AML-193 (cell line): ENCODE data around the gene CDC42BPG.
A peak's percentile ranks its signal among the peaks of the same experiment; 100 is the strongest.

Experiments
- DNase-seq, 2 experiments: peaks; one replicate each; lab custom pipeline; 2025; lab: John Stamatoyannopoulos, UW

CDC42BPG gene

DNA sequence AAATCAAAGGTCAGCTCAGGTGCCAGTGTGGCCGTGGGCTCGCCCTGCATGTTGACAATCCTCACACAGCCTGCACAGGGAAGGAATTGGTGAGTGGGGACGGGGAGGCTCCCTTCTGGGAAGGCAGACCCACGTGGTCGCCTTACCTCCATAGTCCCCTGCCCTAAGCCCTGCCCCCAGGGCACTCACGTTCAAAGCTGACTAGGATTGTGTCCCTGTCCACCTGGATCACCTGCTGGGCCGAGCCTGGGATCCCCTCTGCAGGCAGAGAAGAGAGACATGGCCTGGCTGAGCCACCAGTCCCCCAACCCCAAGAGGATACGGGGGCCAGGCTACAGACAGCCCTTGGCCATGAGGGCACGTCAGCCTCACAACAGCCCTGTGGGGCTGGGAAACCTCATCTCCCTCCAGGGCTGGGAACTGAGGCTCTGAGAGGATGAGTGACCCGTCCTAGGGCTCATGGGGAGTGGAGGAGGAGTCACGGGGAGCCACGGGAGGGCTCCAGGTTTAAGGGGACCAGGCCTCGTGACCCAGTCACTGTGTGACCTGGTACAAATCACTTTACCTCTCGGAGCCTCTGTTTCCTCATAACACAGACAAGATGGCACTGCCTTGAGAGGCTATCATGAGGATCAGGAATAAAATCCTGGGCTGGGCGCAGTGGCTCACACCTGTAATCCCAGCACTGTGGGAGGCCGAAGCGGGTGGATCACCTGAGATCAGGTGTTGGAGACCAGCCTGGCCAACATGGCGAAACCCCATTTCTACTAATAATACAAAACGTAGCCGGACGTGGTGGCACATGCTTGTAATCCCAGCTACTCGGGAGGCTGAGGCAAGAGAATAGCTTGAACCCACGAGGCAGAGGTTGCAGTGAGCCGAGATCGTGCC lies 54.0 kb downstream of the CDC42BPG start:
- no peak for DNase-seq

DNA sequence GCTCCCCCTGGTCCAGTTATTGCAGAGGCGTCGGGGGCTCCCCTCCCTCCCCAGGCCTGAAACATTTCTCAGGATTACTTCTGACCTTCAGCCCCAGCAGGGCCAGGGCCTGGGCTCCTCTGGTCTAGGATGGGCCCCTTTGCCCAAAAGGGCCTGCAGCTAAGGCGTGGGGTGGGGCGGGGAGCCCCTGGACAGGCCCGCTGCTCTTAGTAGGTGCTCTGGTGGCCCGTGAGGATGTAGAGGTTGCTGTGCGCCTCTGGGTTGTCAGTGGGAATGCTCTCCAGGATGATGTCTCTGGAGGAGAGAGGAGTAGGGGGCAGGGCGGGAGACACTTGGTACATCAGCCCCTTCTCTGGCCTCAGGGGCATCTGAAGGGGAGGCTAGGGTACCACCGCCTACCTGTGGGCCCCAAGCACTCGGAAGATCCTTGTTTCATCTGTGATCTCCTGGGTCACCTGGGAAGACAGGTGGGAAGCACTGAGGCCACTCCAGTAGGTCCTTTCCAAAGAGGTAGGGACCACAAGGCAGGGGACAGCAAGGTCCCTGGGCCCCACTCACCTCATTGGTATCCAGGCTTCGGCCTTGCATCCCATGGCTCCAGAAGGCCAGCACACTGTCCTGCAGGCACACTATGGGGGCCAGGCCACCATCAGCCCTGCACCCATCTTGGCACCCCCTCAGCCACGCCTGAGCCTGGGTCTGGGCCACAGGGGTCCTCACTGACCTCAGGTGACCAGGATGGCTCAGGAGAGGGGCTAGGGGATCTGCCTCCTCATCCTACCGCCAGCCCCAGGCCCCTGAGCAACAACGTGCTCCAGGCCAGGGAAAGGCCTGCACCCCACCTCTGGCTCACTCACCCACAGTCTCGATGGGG lies 54.9 kb downstream of the CDC42BPG start:
- no peak for DNase-seq

DNA sequence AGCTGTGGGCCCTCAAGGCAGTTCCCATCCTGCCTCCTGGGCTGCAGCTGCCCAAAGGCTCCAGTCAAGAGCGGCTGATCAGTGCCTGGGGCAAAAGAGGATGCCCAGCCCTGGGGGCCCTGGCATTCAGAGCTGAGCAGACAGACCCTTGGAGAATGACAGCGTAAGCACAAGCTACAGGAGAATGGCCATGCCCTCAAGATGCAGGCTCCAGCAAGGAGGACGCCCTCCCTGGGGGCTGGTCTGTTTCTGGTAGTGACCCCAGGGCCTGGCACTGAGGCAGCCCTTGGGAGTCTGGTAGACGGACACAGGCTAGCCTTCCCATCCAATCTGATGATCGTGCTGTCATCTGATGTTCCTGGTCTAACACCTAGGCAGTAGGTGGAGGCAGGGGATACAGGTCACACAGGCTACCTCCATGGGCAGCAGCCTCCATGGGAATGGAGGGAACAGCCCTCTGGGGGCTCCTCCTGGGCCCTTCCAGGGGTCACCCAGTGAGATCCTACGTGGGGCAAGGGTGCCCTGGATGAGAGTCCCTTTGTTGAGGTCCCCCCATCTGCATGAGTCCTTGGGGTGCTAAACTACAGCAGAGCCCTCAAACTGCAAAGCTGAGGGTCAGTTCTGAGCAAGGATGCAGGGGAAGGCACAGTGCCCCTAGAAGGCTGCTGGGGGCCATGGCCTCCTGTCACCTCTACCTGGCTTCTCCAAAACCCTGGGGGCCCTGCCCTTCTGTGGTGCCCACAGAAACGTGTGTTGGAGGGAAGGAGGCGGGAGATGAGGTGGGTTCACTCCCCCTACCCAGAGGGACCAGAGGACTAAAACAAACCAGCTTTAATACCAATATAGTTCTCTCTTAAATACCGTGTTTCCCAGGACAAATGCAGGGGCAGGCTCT lies 55.9 kb downstream of the CDC42BPG start:
- no peak for DNase-seq

DNA sequence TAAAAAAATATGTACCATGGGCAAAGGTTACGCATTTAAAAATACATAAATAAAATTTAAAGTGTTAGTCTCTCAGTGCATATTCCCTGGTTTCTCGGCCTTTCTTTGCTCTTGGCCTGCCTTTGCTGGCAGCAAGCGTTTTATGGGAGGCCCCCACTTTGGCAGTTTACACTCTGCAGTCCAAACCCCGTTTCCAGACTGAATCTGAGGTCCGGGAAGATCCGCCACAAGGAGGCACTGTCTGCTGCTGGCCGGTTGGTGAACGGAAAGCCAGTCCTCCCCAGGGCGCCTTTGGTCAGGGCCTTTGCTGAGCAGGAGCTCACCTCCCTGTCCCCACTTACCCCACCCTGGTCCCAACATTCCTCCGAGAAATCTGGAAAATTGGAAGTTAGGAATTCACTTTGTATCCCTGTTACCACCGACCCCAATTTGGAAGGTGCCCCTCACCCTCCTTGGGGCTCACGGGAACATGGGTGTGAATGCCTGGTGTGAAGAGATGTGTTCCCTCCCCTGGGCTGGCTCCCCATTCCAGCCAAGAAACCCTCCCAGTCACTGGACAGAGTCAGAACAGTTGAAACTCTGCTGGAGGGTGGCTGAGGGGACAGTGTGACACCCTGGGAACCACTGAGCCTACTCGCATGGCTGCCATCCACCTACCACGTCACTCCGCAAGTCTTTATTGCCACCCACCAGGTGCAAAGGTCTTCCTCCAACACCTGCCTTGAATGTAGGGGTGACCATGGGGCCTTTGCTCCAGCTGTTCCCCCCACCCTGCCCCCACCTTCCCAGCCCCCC lies 56.7 kb downstream of the CDC42BPG start:
- DNase-seq: peak; percentile 51 to 53

DNA sequence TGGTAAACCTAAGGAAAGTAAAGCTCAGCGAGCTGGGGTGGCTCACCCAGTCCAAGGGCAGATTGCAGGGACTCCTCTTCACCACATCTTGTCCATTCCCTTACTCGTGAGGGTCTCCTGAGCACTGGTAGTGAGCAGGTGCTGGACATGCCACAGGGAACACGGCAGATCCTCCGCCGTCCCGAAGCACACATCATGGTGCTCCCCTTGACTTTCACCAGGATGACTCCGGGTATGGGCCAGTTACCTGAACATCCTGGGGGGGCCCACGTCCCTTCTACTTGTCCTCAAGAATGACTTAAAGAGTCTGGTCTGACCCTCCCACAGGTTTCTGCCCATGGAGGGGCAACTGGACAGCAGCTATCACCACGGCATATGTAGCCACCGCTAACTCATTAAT lies 58.1 kb downstream of the CDC42BPG start:
- no peak for DNase-seq

DNA sequence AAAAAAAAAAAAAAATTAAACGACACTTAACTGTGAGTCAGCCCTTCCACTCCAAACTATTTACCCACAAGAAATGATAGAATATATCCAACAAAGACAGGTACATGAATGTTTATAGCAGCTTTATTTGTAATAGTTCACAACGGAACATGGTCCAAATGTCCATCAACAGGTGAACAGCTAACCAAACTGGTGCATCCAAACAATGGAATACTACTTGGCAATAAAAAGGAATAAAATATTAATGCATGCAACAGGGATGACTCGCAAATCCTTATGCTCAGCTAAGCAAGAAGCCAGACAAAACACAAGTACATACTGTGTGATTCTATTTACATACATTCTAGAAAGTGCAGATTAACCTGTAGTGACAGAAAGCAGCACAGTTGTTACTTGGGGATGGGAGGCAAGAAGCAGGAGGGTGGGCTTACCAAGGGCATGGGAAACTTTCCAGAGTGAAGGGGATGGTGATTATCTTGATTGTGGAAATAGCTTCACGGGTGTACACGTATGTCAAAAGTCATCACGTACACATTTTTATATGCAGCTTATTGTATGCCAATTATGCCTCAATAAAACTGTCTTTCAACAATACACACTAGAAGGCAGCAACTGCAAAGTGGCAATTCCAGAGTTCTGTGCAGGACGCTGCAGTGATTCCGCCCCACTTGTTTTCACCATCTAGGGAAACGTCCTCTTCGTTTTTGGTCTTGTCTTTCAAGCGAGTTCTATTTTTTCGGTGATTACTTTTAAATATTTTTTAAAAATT lies 59.5 kb downstream of the CDC42BPG start:
- no peak for DNase-seq

DNA sequence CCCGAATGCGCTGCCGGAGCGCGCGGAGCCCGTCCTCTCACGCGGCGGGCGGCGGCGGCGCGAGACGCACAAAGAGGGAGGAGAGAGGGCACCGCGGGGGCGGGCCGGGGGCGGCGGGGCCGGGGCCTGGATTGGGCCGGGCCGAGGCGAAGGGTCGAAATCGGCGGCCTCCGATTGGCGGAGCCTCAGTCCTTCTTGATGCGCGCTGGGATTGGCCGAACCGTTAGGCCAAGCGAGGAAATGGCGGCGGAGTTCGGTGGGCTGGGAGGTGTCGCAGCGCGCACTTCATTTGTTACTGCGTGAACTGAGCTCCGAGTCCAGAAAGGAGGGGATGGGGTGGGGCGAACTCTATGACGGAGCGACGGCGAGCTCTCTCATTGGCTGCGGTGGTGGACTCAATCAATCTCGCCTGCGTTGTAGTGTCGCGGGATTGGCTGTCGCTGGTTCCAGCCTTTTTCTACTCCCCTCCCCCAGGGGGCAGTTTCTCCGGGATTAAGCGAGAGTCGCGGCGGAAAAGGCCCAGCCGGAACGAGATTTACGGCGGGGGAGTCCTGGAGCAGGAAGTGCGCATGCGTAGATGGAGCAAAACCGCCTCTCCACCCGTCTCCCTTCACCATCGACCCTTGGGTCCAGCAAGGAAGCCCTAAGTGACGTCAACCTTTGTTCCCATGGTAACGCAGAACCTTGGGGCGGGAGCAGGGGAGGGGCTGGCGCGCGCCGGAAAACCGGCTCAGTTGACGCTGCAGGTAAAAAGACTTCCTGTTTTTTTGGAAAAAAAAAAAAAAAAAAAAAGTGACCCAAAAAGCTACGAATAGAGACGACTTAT lies 65.8 kb downstream of the CDC42BPG start, which contains the start of gene SF1:
Gene SF1 (minus strand): TSS at position 70 of the 826 bp plus-strand sequence. CDS start 150 bp downstream, outside the sequence.
- DNase-seq: peak; percentile 99

DNA sequence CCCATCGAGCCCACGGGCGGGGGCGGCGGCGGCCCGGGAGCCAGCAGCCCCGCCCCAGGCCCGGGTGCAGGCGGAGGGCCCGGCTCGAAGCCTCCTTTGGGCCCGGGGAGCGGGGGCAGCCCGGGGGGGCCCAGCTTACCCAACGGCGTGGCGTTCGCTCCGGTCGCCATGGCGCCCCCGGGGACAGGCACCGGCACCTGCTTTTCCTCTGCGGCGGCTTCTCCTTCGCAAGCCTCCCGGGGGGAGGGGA lies 66.3 kb downstream of the CDC42BPG start:
- DNase-seq: no peak

DNA sequence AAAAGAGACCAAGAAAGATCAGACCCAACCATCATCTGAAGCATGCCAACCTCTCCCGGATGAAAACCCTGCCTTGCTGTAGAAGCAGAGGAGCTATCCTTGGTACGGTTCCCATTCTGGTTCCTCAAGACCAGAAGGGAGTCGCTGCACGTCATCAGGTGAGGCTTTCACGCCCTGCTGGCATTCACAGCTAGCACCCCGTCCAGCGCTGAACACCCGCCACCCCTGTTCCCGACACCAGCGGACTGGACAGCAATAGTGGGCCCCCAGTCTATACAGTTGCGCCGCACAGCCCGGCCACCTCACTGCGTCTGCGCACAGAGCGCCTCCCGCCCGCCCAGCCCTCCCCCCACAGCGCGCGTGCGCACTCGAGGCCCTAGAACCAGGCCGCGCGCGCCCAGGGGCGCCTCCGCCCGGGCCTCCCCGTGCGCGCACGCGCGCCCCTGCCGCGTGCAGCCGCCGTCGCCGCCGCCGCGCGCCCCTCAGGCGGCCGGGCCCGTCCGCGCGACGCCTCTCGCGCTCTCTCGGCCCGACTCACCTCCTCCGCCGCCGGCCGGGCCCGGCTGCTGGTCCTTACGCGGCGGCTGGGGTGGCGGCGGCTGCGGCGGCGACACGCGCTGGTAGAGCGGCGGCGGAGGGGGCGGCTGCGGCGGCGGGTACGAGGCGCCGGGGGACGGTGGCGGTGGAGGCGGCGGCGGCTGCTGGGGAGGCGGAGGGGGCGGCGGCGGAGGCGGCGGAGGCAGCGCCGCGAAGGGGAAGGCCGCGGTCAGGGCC lies 66.8 kb downstream of the CDC42BPG start:
- peak; percentile 35 to 60 for DNase-seq

DNA sequence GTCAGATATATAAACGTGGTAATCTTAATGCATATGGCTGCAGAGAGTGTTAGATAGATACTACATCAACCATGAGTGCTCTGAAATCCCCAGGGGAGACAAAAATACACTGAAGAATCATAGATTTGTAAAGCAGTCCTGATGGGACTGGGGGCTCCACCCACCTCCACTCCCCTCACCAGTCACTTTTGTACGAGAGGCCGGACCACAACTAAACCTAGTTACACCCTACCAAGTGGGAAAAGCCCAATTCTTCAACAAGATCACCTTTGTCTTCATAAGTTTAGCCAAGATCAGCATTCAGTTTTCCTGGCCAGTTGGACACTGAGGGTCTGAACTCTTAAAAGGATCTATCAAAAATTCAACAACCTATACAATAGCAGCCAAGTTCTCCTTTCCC lies 67.6 kb downstream of the CDC42BPG start:
- DNase-seq: no peak

DNA sequence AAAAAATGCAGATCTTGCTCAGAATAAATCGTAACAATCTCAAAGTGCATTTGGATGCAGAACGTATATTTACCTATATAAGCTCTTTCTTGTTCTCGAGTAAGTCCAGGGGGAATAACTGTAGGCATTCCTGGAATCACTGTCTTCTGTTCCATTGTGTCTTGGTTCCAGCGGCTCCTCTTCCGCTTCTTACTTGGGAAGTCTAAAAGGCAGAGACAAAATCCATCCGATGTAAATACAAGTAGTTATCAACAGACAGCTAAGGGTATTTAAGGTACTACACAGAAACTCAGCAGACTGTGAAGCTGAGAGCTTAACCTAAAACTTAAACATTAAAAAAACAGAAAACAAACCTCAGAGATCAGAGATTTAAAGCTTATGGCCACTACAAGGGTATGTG lies 68.0 kb downstream of the CDC42BPG start:
- no peak for DNase-seq

DNA sequence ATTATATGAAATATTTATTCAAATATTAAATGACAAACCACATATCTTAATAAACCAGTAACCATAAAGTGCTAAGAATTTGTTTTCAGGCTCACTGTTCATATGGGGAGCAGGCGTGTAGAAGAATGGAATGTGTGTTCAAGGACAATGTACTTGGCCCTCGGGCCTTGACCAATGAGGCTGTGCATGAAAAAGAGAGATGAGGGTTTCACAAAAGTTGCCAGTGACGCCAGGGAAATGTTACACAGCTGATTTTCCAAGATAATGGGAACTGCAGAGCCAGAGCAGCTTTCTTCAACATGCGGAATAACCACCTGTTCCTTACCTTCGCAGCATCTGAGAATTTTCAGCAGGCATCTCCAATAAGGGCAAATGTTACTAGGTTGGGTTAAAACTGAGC lies 70.3 kb downstream of the CDC42BPG start:
- no peak for DNase-seq
